Limb (tissue), 2 donors: ENCODE data around the gene TMEM62.
"Not testable (repeated sequence)": the region's sequence is repeated elsewhere in the genome, so short reads cannot be mapped to it uniquely, and the experiment has no call there.

Source experiments
- DNase-seq, 2 donors: peaks; one replicate each; pipeline ENCODE4 v3.0.0-alpha.2; 2016; ENCODE audit errors: extremely low spot score in 2 of 2

The TMEM62 gene

GRCh38 chr15:43121863-43122262 lies 11.5 kb upstream of the TMEM62 start:
- DNase-seq = no peak

DNA sequence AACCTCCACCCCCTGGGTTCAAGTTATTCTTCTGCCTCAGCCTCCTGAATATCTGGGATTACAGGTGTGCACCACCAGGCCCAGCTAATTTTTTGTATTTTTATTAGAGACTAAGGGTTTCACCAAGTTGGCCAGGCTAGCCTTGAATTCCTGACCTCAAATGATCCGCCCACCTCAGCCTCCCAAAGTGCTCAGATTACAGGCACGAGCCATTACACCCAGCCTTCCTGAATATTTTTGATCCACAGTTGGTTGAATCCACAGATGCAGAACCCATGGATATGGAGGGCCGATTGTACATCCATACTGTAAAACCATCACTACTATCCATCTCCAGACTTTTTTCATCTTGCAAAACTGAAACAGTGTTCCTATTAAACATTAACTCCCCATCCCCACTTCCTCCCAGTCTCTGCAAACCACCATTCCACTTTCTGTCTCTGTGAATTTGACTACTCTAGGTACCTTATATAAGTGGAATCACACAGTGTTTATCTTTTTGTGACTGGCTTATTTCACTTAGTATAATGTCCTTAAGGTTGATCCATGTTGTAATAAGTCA lies 8.2 kb upstream of the TMEM62 start:
- DNase-seq = no peak

DNA sequence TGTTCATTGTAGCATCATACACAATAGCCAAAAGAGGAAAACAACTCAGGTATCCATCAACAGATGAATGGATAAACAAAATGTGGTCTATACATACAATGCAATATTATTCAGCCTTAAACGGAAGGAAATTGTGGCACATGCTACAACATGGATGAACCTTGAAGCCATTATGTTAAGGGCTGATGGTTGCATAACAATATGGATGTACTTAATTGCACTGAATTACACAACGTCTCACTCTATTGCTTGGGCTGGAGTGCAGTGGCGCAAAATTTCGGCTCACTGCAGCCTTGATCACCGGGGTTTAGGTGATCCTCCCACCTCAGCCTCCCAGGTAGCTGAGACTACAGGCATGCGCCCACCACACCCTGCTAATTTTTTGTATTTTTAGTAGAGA lies 7.0 kb upstream of the TMEM62 start:
- DNase-seq = no peak

GRCh38 chr15:43127752-43128151 lies 5.6 kb upstream of the TMEM62 start:
- DNase-seq = no peak

DNA sequence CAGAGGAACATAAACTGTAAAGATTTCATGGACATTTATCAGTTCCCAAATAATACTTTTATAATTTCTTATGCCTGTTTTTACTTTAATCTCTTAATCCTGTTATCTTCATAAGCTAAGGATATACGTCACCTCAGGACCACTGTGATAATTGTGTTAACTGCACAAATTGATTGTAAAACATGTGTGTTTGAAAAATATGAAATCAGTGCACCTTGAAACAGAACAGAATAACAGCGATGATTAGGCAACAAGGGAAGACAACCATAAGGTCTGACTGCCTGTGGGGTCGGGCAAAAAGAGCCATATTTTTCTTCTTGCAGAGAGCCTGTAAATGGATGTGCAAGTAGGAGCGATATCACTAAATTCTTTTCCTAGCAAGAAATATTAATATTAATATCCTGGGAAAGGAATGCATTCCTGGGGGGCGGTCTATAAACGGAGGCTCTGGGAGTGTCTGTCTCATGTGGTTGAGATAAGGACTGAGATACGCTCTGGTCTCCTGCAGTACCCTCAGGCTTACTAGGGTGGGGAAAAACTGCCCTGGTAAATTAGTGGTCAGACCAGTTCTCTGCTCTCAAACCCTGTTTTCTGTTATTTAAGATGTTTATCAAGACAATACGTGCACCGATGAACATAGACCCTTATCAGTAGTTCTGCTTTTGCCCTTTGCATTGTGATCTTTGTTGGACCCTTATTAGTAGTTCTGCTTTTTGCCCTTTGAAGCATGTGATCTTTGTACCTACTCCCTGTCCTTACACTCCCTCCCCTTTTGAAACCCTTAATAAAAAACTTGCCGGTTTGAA lies 5.0 kb upstream of the TMEM62 start:
- not testable (repeated sequence) for DNase-seq

GRCh38 chr15:43128980-43129335 lies 4.4 kb upstream of the TMEM62 start:
- DNase-seq = no peak

- DNase-seq = no peak
Observed at GRCh38 chr15:43132830-43133429, 456 bp upstream of the TMEM62 start.

GRCh38 chr15:43134157-43134635 lies 810 bp downstream of the TMEM62 start:
- DNase-seq = no peak

GRCh38 chr15:43135351-43135750 lies 2.0 kb downstream of the TMEM62 start:
- DNase-seq = no peak

- DNase-seq = no peak
Observed at GRCh38 chr15:43143203-43143941, 10.0 kb downstream of the TMEM62 start.

DNA sequence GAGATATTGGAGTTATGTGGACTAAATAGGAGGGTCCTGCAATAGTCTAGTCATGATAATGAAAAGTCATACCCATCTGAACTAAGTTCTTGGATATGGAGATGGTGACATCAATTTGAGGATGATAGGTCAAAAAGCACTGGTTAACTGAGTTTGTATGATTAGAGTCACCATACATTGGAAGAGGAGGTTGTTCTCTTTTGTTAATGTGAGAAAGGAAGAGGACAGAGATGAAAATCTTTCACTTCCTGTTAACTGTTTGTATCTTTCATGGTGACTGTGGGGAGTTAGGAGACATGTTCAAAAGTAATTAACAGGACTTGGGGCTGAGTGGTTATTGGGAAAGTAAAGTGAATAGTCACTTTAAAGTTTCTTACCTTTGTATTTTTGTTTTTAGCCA lies 11.1 kb downstream of the TMEM62 start:
- DNase-seq = no peak

- DNase-seq = no peak
Observed at GRCh38 chr15:43146184-43146583, 12.8 kb downstream of the TMEM62 start.

GRCh38 chr15:43150191-43150929 lies 17.0 kb downstream of the TMEM62 start:
- DNase-seq = no peak

GRCh38 chr15:43151688-43152087 lies 18.3 kb downstream of the TMEM62 start:
- DNase-seq = no peak

DNA sequence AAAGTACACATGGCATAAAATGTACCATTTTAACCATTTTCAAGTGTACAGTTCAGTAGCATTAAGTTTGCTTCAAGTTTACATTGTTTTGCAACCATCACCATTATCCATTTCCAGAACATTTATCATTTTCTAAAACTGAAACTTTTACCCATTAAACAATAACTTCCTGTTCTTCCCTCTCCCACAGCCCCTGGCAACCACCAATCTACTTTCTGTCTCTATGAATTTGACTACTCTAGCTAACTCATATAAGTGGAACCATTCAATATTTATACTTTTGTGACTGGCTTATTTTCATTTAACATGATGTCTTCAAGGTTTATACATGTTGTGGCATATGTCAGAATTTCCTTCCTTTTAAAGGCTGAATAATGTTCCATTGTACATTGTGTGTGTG lies 19.9 kb downstream of the TMEM62 start:
- DNase-seq = no peak

GRCh38 chr15:43165801-43166325 lies 32.5 kb downstream of the TMEM62 start:
- no peak for DNase-seq

DNA sequence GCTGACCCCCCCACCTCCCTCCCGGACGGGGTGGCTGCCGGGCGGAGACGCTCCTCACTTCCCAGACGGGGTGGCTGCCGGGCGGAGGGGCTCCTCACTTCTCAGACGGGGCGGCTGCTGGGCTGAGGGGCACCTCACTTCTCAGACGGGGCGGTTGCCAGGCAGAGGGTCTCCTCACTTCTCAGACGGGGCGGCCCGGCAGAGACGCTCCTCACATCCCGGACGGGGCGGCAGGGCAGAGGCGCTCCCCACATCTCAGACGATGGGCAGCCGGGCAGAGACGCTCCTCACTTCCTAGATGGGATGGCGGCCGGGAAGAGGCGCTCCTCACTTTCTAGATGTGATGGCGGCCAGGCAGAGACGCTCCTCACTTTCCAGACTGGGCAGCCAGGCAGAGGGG lies 33.9 kb downstream of the TMEM62 start:
- DNase-seq = not testable (repeated sequence)

DNA sequence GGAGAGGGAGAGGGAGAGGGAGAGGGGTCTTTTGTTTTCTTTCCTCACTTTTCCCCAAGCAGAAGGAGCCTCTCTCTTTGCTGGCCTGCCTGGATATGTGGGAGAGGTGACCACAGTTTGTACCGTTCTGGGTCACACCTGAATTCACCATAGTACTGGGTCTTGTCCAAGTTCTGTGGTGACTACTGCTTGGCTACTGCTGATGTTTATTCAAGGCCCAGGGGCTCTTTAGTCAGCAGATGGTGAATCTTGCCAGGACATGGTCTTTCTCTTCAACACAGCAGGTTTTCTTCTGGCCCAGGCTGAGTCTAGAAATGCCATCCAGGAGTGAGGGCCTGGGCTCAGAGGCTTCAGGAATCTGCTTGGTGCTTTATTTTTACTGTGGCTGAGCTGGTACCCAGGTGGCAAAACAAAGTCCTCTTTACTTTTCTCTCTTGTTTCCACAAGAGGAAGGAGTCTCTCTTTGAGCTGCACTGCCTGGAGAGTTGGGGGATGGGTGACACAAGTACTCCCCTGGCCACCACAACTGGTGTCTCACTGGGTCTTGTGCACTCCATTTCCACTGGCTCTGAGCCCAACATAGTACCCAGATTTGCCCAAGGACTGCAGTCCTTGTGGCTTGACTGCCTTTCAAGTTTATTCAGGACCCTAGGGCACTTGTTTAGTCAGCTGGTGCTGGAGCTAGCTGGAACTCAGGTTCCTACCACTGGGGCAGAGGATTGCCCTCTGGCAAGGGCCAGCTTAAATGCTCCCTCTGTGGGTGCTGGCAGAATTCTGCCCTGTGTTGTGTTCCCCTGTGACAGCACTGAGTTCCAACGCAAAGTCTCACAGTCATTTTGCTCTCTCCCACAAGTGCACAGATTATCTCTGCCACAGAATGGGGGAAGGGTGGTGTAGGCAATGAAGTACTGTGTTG lies 35.1 kb downstream of the TMEM62 start:
- DNase-seq = no peak

- DNase-seq = no peak
Observed at GRCh38 chr15:43169888-43170287, 36.5 kb downstream of the TMEM62 start.
